IPS-NIHi11 (cell line): ENCODE measurements around the gene NTSR2.

Experiments used
- DNase-seq: peaks from one replicate; pipeline ENCODE4 v3.0.0; 2012; ENCODE audit warnings: mixed read lengths, low spot score

Gene NTSR2

DNA sequence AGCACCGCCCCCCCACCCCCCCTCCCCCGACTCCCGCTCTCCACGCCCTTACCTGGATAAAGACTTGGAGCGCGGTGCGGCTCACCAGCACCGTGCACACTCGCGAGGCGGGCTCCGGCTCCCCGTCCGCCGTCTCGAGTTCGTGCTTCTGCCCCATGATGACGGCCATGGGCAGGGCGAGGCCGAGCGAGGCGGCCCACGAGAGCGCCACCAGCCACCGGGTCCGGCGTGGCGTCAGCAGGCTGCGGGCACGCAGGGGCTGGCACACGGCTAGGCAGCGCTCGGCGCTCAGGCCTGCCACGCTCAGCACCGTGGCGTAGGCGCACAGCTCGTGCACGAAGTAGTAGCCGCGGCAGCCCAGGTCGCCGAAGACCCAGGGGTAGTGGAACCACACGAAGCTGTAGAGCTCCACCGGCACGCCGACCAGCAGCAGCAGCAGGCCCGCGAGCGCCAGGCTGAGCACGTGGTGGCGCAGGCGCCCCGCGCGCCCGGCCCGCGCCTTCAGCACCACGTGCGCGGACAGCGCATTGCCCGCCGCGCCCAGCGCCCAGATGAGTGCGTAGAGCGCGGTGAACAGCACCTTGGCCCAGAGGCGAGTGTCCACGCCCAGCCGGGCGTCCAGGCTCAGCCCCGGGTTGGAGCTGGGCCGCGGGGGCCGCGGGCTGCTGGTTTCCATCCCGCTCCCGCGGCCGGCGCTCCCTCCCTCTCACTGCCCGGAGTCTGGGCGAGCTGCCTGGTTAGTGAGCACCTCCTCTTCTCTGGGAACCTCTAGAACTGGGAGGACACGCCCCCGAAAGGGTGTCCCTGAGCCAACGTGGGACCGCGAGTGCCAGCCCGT, at the start of gene NTSR2:
Gene NTSR2 (minus strand): TSS at position 742 of the 838 bp plus-strand sequence. CDS start 66 bp downstream, at position 676.
- peak; percentile 98 for DNase-seq

GRCh38 chr2:11719230-11719977, 49.4 kb upstream of the NTSR2 start:
- DNase-seq: no peak

GRCh38 chr2:11718606-11719005, 48.6 kb upstream of the NTSR2 start:
- no peak for DNase-seq

DNA sequence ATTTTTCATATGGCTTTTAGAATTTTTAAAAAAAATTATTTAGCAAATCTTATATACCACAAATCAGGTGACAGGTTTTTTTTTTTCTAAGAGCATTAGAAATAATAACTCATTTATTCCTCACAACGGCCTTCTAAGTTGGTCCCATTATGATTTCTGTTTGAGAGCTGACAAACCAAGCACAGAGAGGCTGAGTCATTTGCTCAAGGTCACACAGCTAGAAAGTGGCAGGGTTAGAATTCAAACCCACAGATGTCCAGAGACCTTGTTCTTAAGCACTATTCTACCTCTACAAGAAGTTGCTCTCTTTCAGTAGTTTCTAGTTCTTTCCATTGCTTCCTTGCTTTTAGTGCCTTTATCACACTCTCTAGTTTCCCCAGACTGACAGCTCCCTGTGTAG, 47.6 kb upstream of the NTSR2 start:
- DNase-seq: no peak

DNA sequence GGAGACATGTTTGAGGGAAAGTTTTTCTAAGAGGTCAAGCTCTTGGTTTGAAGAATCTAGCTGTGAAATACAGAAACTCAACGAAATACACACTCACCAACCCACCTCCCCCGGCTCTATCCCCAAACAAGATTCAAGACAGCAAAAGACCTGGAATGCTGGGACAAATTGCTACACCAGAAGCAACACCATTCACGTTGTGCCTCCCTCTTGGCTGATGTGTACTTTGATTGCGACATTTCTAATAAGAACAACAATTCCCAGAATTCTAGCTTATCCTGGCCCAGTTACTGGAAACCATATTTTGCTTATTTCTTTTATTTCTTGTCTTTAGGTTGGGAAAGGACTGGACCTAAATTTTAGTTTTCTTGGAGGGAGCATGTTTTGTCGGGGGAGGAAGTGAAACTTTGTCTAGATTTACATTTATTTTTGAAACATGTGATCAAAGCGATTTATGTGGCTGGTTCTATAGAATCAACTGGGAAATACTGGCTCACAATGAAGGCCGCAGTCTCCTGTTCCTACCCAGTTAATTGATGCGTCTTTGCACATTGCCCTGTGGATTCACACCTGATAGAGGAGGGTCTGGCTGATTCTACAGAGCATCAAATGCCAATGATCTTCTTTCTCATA, 46.8 kb upstream of the NTSR2 start:
- DNase-seq: no peak

DNA sequence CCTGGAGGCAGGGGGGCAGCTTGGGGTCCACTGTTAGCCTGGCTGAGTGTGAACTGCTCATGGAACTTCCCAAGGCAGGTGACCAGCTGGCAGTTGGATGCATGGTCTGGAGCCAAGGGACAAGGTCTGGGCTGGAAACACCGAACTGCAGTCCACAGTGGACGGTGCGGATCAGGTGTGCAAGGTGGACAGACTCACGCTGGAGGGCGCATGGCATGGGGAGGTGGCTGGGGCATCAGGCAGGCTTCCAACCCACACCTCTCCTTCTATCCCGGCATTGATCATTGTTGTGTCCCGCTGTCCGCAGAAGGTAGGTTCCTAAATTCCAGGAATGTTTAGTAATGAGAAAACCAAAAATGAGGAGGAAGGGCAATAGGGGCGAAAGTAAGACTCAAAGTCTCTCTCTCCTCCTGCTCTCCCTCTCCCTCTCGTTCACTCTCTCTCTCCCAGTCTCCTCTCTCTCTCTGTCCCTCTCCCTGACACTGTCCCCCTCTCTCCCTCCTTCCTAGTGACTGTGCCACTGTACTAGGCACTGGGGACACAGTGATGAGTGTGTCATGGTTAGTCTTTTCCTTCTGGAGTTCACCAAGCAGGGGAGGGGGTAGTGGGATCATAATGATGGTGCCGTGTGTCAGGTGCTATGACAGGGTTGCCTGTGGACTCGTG, 46.1 kb upstream of the NTSR2 start:
- DNase-seq: no peak

DNA sequence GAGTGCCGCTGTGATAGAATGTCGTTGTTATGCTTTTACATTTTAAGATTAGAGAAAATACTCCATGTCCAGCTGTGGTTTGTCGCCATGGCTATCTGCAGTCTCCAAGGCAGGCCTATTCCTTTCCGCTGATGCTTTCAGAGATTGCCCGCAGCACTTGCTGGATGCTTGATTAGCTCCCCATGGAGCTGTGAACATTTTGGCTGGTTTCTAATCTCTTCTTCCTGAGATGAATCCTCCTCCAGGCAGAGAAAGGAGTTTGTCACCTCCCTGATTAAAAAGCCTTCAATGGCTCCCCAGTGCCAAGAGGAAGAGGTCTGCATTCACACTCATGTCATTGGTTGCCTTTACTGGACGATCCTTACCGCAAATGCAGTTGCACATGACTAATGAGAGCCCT, 43.8 kb upstream of the NTSR2 start:
- DNase-seq: no peak

DNA sequence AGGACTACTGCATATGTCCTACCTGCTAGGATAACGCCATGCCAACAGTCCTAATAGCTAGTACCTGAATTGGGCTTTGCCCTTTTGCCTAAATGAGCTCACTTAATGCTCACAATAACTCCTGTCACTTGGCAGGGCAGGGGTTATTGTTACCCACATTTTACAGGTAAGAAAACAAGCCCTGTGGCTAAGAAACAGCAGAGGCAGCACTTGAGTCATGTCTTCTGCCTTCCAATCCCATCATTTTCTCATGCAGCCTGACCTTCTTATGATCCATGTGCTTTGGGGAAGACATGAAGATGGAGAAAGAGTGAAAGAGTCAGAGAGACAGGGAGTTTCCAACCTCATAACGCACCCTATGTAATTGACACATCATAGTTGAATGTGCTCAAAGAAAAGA, 42.9 kb upstream of the NTSR2 start:
- DNase-seq: no peak

DNA sequence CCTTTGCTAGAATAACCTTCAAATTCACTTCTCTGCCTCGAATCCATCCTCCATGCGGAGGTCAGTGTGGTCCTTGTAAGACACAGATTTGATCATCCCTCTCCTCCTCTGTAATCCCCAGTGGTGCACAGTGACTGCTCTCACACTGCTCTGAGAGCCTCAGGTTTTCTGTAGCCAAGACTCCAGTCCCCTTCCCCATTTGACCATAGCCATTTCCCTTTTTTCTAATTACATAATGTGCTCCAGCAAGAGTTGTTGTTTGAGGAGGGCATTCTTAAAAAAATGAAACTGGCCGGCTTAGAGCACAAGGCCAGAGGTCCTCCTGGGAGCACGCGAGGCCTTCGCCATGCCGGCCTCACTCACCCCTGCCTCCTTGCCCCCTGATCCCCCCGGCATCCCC, 41.8 kb upstream of the NTSR2 start:
- no peak for DNase-seq

- DNase-seq: no peak
Measured at GRCh38 chr2:11711354-11711716, 41.3 kb upstream of the NTSR2 start.

DNA sequence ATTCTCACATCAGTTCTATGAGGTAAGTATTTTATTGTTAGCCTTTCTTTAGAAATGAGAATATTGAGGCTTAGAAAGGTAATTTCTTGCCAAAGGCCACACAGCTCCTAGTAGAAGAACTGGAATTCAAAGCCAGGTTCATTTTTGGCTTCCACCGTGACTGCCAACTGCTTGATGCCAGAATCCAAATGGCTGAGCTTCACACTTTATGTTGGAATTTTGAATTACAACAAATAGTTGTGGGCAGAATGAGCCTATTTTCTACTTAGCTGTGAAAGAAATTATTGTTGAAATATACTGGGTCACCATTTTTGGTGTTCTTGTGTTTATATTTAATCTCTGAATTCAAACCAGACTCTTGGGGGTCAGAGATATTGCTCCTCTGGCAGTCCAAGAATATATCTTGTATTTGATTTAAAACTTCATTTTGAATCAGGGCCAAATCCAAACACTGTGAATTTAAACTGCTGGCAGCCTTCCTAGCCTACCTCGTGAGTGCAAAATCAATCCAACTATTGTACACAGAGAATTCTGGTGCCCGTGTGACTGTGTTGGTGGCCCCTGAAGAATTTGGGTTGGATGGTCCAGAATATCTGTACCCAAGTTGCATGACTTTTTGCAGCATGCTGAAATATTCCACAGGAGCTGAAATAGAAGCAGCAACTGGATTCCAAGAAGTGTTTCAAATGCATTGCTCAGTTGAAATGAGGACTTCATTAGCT, 40.8 kb upstream of the NTSR2 start:
- DNase-seq: no peak

- no peak for DNase-seq
Measured at GRCh38 chr2:11710210-11710609, 40.2 kb upstream of the NTSR2 start.

DNA sequence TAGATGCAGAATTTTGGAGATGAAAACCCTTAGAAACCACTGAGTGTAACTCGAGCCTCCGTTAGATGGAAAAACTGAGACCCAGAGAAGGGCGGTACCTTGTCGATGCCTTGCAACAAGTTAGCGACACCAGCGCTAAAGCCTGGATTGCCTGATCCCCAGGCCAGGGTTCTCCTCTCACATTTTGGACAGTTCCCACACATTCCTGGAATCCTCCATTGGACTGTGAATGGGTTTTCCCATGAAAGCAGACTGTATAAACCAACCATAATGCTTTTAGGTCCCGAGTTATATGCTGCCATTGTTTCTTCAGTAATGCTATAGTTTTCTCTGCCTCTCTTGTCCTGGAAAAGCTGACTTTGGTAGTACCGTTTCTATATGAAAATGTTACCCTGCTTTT, 39.3 kb upstream of the NTSR2 start:
- DNase-seq: no peak

DNA sequence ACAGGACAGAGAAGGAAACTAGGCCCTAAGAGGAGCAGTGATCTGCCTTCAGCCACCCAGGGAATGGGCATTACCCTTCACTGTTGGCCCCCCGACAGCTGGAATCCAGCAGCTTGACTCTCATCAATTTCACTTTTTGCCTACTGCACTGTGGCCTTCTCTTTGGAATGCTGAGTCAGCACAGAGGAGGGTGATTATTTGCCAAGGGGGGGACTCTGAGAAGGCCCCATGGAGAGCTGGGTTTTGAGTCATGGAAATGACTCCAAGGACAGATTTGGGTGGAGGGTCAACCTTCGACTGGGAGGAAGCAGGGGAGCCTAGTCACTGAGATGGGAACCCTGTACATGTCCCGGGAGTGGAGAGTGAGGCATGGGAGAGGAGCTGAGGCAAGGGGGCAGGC, 38.1 kb upstream of the NTSR2 start:
- DNase-seq: no peak

DNA sequence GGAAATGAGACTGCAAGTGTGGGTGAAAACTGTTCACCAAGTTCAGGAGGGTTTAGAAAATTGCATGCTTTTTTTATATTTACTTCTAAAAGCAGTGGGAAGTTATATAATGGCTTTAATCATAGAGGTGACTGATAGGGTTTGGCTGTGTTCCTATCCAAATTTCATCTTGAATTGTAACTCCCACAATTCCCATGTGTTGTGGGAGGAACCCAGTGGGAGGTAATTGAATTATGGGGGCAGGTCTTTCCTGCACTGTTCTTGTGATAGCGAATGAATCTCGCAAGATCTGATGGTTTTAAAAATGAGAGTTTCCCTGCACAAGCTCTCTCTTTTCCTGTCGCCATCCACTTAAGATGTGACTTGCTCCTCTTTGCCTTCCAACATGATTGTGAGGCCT, 35.7 kb upstream of the NTSR2 start:
- no peak for DNase-seq

DNA sequence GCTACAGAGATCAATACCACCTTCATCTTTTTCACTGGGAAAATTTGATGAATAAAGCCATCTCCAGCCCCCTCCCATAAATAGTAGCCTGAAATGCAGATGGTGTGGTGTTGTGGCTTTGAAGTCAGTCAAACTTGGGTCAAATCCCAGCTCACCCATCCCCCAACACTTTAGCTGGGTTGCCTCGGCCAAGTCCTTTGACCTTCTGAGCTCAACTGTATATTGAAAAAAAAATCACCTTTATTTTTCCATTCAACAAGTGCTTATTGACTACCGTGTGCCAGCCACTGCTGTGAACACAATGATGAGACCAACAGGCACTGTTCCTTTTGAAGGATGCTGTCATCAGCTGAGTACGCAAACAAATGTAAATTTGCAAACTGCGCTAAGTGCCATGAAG, 35.1 kb upstream of the NTSR2 start:
- no peak for DNase-seq

GRCh38 chr2:11703700-11704099, 33.7 kb upstream of the NTSR2 start:
- no peak for DNase-seq

DNA sequence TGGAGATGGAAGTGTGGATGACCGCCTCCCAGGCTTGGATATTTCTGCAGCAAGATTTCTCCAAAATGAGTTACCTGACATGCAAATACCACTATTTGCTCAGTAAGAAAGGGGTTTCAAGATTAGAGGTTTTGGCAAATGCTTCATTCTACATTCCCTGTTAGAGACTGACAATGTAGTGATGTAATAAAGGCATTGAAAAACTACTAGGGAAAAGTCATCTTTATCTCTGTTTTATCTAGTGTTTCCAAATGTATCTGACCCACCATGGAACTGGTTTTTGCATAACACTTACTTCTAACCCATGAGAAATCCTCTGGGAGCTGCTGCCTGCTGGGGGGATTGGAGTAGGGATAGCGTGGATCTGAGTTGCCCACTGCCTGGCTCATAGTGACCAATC, 33.0 kb upstream of the NTSR2 start:
- no peak for DNase-seq

GRCh38 chr2:11701751-11702301, 31.8 kb upstream of the NTSR2 start:
- no peak for DNase-seq

GRCh38 chr2:11701206-11701605, 31.2 kb upstream of the NTSR2 start:
- no peak for DNase-seq
